Neural progenitor cell (in vitro differentiated cells): ENCODE results near the gene EYS.

Experiments
- CTCF ChIP-seq: fragments of 200-600 bp; sonication (generic); IDR thresholded peaks from 2 replicates; pipeline ENCODE4 v1.5.1; 2017; ENCODE audit warnings: antibody characterized with exemption, mild to moderate bottlenecking
- EZH2 ChIP-seq: fragments of 200-600 bp; sonication (generic); IDR thresholded peaks from 2 replicates; pipeline ENCODE4 v1.6.1; 2017; ENCODE audit warnings: antibody characterized with exemption, mild to moderate bottlenecking, moderate library complexity
- EZH2phosphoT487 ChIP-seq: fragments of 200-600 bp; sonication (generic); IDR thresholded peaks from 2 replicates; pipeline ENCODE4 v1.6.1; 2017; ENCODE audit warnings: antibody characterized with exemption

GRCh38 chr6:65135567-65135966 is 571.5 kb downstream of the EYS start:
- no peak for TF ChIP-seq CTCF
- TF ChIP-seq EZH2: no peak
- no peak for TF ChIP-seq EZH2phosphoT487
